Vagina (tissue), 2 donors: ENCODE results near the gene SLC24A3.

Experiments
- CTCF ChIP-seq, 3 experiments: fragments of 450-650 bp in 2 of 3; fragments of 200-600 bp in 1 of 3; sonication (generic) in 1 of 3; IDR thresholded peaks; one replicate each; pipeline ENCODE4 v1.5.1; 2017 to 2019; ENCODE audit warnings: antibody characterized with exemption in 3 of 3, mild to moderate bottlenecking in 2 of 3, moderate library complexity in 2 of 3
- POLR2A ChIP-seq, 2 donors: fragments of 450-650 bp; IDR thresholded peaks; one replicate each; pipeline ENCODE4 v1.6.1; 2017; ENCODE audit warnings: antibody characterized with exemption in 2 of 2, mild to moderate bottlenecking in 2 of 2, moderate library complexity in 2 of 2
- POLR2AphosphoS5 ChIP-seq, 2 donors: sonication (generic); formaldehyde crosslinking; IDR thresholded peaks; one replicate each; pipeline ENCODE4 v1.9.0; 2017; ENCODE audit warnings: antibody characterized with exemption in 2 of 2, mild to moderate bottlenecking in 2 of 2, low read depth in 1 of 2; ENCODE audit not compliant: insufficient read depth in 1 of 2

- TF ChIP-seq POLR2A (IDR thresholded peaks at IDR 0.05), result no peak
- TF ChIP-seq CTCF (IDR thresholded peaks at IDR 0.05), result no peak
- TF ChIP-seq POLR2AphosphoS5 (IDR thresholded peaks at IDR 0.05; ENCODE audit: insufficient read depth in 1 of 2, low read depth in 1 of 2), result no peak
These were observed 39.5 kb downstream of the SLC24A3 start for GRCh38 chr20:19251958-19252357.
